ENCODE results near the gene ZDHHC12.

GRCh38 chr9:128706045-128706444, 17.9 kb downstream of the ZDHHC12 start:
- no peak for TF ChIP-seq POLR2AphosphoS5 (IDR thresholded peaks at IDR 0.05)
- TF ChIP-seq CTCF (IDR thresholded peaks at IDR 0.05): no peak
- no peak for TF ChIP-seq EP300 (IDR thresholded peaks at IDR 0.05; ENCODE audit: low read depth)
- no peak for TF ChIP-seq POLR2A (IDR thresholded peaks at IDR 0.05)
